Tibial nerve (tissue), 4 donors: ENCODE measurements around the gene CTBP2. TPM values are rescaled to one million over a fixed set of nuclear protein-coding genes. Genes with fewer than 3 reads are reported as not detected.

Experiments used
- DNase-seq, 2 donors: peaks; one replicate each; pipeline ENCODE4 v3.0.0-alpha.2; 2019; ENCODE audit warnings: low spot score in 2 of 2
- H3K27ac ChIP-seq, 4 donors: fragments of 200-600 bp; sonication (generic) in 3 of 4; one replicate each; pipeline ENCODE4 v1.5.1; 2017 to 2019; ENCODE audit warnings: mild to moderate bottlenecking in 1 of 4
- H3K27me3 ChIP-seq, 2 donors: fragments of 200-600 bp; sonication (generic) in 1 of 2; one replicate each; pipeline versions ENCODE4 v1.5.1 to v1.6.0; 2017 to 2019
- H3K36me3 ChIP-seq, 3 donors: fragments of 200-600 bp; sonication (generic); one replicate each; pipeline ENCODE4 v1.5.1; 2018 to 2019
- H3K4me1 ChIP-seq, 4 donors: fragments of 200-600 bp; sonication (generic) in 3 of 4; one replicate each; pipeline ENCODE4 v1.5.1; 2017 to 2019
- H3K4me3 ChIP-seq, 4 donors: fragments of 200-600 bp; sonication (generic) in 3 of 4; one replicate each; pipeline ENCODE4 v1.5.1; 2017 to 2019; ENCODE audit warnings: mild to moderate bottlenecking in 1 of 4, moderate library complexity in 1 of 4
- H3K9me3 ChIP-seq, 4 donors: fragments of 200-600 bp; sonication (generic) in 3 of 4; one replicate each; pipeline ENCODE4 v1.5.1; 2017 to 2019
- EP300 ChIP-seq, 2 donors: sonication (generic); formaldehyde crosslinking; IDR thresholded peaks; one replicate each; pipeline ENCODE4 v1.6.1; 2017; ENCODE audit warnings: antibody characterized with exemption in 2 of 2, mild to moderate bottlenecking in 1 of 2
- POLR2A ChIP-seq, 2 donors: fragments of 450-650 bp; IDR thresholded peaks; one replicate each; pipeline ENCODE4 v1.6.1; 2017; ENCODE audit warnings: antibody characterized with exemption in 2 of 2, mild to moderate bottlenecking in 2 of 2, moderate library complexity in 2 of 2
- WGBS, 2 donors: methylation state at CpG; one replicate each; pipeline ENCODE4 v1.1.5; 2018; 5-methylcytosine and 5-hydroxymethylcytosine counted together
- total RNA-seq, 4 donors: library from RNA; depleted of rRNA; stranded (reverse); fragments of >200 nt; gene quantifications; one replicate each; pipeline ENCODE4 v1.1.0, GENCODE V29; 2016
- TF ChIP-seq, protein P1 (sequence below), 5 experiments: fragments of 200-600 bp in 3 of 5; fragments of 450-650 bp in 2 of 5; sonication (generic) in 3 of 5; IDR thresholded peaks; one replicate each; pipeline ENCODE4 v1.5.1; 2016 to 2019; ENCODE audit warnings: antibody characterized with exemption in 5 of 5, mild to moderate bottlenecking in 3 of 5, moderate library complexity in 2 of 5

CTBP2 gene
- total RNA-seq, 4 donors from 2014 or later = 40.4 to 97.9 (median 62.3) TPM

DNA sequence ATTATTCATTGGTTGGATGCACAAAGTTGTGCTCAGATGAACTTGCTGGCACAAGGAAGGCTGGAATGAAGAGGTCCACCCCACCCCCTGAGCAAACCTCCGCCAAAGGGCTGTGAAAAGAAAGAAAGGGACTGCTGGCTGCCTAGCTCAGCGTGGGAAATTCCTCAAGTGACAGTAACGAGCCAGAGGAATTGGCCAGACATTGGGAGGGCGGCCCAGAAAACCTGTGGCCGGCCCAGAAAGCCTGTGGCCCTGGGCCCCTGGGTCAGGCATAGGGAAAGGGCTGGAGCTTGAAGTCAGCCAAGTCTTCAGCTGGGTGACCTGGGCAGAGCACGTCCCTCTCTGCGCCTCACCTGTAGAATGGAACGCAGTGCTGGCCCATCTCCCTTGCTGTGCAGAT, 30.6 kb upstream of the CTBP2 start:
- Histone ChIP-seq H3K4me1 (no peaks in the 10 kb centered on the region), H3K27me3 (no peaks in the 10 kb centered on the region), H3K4me3 (no peak overlapping the region), H3K9me3 (no peaks in the 10 kb centered on the region), H3K27ac (no peak overlapping the region), H3K36me3 (no peaks in the 10 kb centered on the region)
- TF ChIP-seq POLR2A (IDR thresholded peaks at IDR 0.05) (no peak), EP300 (IDR thresholded peaks at IDR 0.05) (no peak)
- TF ChIP-seq, protein P1, sequence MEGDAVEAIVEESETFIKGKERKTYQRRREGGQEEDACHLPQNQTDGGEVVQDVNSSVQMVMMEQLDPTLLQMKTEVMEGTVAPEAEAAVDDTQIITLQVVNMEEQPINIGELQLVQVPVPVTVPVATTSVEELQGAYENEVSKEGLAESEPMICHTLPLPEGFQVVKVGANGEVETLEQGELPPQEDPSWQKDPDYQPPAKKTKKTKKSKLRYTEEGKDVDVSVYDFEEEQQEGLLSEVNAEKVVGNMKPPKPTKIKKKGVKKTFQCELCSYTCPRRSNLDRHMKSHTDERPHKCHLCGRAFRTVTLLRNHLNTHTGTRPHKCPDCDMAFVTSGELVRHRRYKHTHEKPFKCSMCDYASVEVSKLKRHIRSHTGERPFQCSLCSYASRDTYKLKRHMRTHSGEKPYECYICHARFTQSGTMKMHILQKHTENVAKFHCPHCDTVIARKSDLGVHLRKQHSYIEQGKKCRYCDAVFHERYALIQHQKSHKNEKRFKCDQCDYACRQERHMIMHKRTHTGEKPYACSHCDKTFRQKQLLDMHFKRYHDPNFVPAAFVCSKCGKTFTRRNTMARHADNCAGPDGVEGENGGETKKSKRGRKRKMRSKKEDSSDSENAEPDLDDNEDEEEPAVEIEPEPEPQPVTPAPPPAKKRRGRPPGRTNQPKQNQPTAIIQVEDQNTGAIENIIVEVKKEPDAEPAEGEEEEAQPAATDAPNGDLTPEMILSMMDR (IDR thresholded peaks at IDR 0.05) = no peak
- whole genome bisulfite sequencing, 2 donors = 58 to 71% methylated on average over 8 of the region's 8 CpGs
- DNase-seq = no peak

DNA sequence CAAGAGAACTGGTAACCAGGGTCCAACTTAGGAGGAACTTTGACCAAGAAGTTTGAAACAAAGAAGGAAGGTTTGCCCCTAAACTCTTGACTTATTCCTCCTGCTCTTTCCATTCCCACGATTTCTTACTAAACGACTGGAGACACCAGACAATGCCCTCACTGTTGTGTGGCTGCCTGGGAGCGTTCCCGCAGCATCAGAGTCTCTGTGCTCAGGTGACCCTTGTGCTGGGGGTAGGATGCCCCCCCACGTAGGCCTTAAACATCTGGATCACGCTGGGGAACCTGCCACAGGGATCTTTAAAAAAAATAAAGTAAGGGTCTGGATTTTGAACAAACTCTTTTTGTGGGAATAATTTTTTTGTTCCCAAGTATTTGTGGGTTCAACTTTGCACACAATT, 30.1 kb upstream of the CTBP2 start:
- no peak for DNase-seq
- H3K27ac ChIP-seq = no peak overlapping the region
- no peaks in the 10 kb centered on the region for H3K4me1 ChIP-seq
- H3K9me3 ChIP-seq = no peaks in the 10 kb centered on the region
- no peaks in the 10 kb centered on the region for H3K36me3 ChIP-seq
- no peak overlapping the region for H3K4me3 ChIP-seq
- H3K27me3 ChIP-seq = no peaks in the 10 kb centered on the region
- TF ChIP-seq, protein P1 (IDR thresholded peaks at IDR 0.05) = no peak
- TF ChIP-seq EP300 (IDR thresholded peaks at IDR 0.05) (no peak), POLR2A (IDR thresholded peaks at IDR 0.05) (no peak)
- WGBS, 2 donors = 42 to 50% methylated on average over 6 of the region's 6 CpGs

DNA sequence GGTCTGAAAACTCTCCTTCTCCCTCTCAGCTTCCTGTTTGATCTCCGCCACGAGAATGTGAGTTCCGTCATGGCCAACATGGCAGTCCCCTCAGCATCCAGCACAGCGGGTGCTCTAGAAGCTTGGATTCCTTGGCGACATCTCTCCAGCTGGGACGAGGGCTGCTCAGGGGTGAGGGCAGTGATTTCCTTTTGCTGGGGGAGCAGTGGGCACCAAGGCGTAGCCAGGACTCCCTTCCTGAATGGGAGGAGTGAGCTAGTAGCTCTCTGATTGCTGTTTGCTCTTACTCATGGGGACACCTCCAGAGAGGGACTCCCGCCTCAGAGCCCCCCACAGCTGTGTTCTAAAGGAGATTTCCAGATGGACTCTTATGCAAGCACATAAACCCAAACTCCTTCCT, 28.8 kb upstream of the CTBP2 start:
- Histone ChIP-seq H3K4me1 (no peaks in the 10 kb centered on the region), H3K4me3 (no peak overlapping the region), H3K36me3 (no peaks in the 10 kb centered on the region), H3K27ac (no peak overlapping the region), H3K9me3 (no peaks in the 10 kb centered on the region), H3K27me3 (no peaks in the 10 kb centered on the region)
- 89 to 91% methylated on average over 8 of the region's 8 CpGs for WGBS, 2 donors
- TF ChIP-seq EP300 (IDR thresholded peaks at IDR 0.05) = no peak
- TF ChIP-seq, protein P1 (IDR thresholded peaks at IDR 0.05) = no peak
- no peak for TF ChIP-seq POLR2A (IDR thresholded peaks at IDR 0.05)
- no peak for DNase-seq

DNA sequence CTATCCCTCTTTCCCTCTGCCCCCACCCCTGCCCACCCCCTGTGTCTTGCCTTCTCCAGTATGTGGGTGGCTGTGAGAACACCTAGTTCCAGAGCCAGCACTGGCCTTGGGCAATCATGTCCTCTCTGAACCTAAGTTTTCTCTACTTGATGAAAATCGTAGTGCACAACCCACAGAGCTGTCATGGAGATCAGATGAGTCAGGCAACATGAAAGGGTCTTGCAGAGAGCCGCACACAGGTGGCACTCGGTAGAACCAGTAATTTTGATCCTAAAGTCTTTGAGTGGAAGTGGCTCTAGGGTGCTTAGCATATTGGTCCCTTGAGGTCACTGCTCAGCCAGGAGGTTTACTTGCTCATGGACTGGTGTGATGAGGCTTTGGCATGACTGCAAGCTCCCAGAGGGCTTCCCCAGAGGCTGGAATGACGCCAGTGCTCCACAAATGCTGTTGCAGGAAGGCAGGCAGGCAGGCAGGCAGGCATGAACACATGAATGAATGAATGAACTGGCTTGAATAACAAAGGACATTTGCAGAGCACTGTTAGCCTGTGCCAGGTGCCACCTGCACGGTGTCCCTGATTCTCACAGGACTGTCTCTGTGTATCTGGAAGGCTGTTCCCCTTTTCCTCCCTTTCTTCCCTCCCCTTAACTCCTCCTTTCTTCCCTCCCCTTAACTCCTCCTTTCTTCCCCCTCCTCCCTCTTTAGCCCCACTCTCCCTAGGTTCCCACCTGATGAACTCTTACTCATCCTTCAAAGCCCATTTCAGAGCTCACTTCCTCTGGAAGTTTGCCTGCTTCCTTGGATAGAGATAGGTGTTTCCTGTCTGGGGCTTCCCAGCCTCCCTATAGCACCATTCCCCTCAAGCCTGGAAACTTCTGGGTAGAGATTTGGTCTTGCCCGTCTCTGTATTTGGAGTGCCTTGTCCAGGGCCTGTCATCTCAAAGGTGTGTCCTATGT, 27.2 kb upstream of the CTBP2 start:
- peaks cover 0 to under 1% (median 0%) of the 10 kb centered on the region in 4 donors for H3K9me3 ChIP-seq
- WGBS, 2 donors = 82 to 86% methylated on average over 6 of the region's 6 CpGs

More for the DNA sequence above, 27.2 kb upstream of the CTBP2 start:
- no peaks in the 10 kb centered on the region for H3K36me3 ChIP-seq
- H3K27me3 ChIP-seq = no peaks in the 10 kb centered on the region
- DNase-seq = no peak
- H3K27ac ChIP-seq = no peak overlapping the region
- H3K4me1 ChIP-seq = no peaks in the 10 kb centered on the region
- TF ChIP-seq POLR2A (IDR thresholded peaks at IDR 0.05) = no peak
- no peak for TF ChIP-seq EP300 (IDR thresholded peaks at IDR 0.05)
- TF ChIP-seq, protein P1 (IDR thresholded peaks at IDR 0.05) = no peak
- no peak overlapping the region for H3K4me3 ChIP-seq
